Stimulated activated naive CD4-positive, alpha-beta T cell (primary cell): ENCODE data around the gene SMURF2.
A peak's percentile ranks its signal among the peaks of the same experiment; 100 is the strongest.

ENCODE experiments used
- DNase-seq, 6 experiments: peaks; one replicate each; lab custom pipeline; 2025; lab: John Stamatoyannopoulos, UW

Gene SMURF2

DNA sequence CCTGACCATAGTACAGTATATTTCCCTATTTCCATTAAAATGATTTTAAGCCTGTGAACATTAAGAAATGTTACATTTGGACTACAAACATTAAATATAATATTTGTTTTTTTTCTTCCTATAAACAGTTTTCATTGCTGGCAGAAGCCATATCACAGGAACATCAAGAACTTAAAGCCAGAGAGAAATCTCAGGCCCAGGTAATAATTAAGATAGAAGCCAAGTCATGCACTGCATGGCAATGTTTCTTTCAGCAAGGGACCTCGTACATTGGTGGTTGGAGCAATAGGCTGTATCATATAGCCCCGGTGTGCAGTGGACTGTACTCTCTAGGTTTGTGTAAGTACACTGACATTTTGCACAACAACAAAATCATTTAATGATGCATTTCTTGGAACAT lies 125.2 kb downstream of the SMURF2 start:
- DNase-seq = no peak

DNA sequence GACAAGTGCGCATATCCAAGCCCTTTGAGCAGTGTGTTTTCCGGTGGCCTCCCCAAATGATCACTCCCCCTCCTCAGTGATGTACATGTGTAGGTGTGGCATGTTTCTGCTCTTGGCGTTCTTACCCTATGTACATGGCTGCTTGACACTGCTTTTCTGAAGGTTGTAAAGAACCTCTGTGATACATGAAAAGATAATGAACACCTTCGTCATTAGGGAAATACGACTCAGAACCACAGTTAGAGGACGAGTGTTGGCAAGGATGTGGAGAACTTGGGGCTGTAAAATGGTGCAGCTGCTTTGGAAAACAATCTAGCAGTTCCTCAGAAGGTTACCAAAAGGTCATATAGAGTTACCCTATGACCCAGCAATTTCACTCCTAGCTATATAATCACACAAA lies 126.8 kb downstream of the SMURF2 start:
- no peak for DNase-seq

DNA sequence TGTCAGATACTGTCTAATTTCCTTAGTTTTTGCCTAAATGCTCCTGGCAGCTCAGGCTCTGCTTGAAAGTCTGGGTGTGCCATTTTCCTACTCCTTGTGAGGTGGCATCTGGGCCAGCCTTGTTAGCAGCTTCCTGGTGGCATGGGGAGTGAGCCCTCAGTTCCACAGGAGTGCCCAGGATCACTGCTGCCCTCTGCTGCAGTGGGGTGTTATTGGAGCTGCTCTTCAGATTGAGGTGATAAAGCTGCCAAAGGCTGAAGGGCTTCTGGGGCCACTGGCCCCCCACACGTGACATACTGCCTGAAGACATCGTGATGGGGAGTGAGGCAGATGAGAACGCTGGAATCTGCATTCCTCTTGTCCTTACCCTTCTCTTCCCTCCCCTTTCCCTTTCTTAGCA lies 127.9 kb downstream of the SMURF2 start:
- DNase-seq = no peak

DNA sequence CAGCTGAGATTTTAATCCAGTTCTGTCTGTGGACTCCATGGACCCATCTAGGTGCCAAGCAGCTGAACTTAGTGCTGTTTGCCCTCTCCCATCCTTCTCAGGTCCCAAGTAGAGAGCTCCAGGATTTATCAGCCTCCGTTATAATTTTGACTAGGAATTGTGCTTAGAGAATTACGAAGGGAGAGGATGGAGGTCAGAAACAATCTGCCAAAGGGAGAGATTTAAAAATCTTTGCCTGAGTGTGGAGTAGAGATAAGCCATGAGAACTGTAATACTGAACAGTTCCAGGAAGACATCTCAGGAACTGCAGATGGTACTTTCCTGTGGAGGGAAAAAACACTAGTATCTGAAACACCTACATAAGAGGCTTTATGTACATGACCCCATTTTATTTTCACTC lies 128.3 kb downstream of the SMURF2 start:
- DNase-seq = no peak

DNA sequence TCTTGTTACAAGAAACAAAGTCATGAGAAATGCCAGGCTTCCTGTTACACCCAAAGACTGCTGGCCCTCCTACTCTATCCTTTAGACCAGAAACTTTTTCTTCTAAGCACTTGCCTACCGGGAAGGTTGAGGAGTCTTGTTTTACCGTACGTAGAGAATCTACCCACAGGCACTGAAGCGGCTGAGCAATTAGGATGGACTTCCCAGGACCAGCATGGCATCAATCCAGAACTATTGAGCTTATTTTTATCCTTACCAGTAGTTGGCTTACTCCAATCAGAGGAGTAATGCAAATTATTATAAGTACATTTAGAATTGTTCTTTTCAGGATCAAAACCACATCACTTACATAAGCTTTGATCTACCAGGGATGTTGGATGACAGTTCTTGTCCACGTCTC lies 129.7 kb downstream of the SMURF2 start:
- no peak for DNase-seq

DNA sequence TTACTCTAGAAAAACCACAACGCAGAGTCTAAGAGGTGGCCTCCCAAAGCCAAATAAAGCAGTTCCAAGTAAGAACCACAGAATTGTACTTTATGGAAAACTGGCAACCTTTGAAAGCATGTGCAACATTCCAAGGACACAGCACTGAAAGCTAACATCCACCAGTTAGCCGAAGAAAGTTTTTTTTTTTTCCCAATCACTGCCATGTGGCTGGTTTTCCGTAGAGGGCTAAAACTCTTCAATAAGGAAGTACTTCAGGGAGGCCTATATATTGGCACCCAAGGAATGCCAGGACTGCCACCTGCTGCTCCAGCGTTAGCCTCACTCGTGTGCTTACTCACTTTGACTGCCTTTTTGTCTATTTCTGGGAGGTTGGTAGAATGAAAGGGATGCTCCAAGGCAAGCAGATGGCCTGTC lies 130.1 kb downstream of the SMURF2 start:
- no peak for DNase-seq

DNA sequence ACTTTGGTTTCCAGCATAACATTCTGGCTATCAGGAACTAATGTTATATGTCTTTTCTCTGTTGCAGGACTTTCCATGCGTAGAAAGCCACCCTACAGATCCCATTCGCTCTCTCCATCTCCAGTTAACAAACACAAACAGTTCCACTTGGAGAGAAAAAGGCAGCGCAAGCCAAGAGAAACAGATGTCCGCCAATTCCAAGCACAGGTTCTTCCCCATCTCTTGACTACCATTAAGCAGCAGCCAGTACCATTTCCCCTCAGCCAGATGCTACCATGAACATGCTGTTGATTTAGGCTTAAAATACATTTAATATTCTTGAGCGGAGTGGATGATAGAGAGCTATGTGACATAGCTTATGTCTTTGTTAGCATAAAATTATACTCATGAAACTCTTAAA lies 132.9 kb downstream of the SMURF2 start:
- DNase-seq = no peak

DNA sequence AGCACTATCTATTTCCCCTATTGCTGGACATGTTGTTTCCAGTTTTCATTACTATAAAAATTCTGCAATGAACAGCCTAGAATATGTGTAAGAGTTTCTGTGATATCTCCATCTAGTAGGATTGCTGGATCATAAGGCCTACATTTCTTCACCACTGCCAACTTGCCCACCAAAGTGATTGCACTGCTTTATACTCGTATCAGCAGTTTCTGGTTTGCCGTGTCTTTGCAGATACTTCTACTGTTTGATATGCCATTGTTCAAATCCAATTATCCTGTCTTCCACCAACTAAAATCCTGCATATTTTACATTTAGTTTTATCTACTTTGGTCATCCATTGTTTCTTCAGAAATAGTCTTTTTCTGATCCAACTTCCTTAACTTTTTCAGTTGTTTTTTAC lies 134.2 kb downstream of the SMURF2 start:
- no peak for DNase-seq

DNA sequence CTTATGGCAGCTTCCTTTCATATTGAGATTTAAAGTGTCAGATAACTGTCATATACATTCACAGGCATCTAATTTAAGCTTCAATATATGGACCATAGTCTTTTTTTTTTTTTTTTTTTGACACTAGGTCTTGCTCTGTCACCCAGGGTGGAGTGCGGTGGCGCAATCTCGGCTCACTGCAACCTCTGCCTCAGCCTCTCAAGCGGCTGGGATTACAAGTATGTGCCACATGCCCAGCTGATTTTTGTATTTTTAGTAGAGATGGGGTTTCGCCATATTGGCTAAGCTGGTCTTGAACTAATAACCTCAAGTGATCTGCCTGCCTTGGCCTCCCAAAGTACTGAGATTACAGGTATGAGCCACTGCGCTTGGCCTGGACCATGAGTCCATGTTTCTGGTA lies 141.7 kb downstream of the SMURF2 start:
- DNase-seq = no peak

DNA sequence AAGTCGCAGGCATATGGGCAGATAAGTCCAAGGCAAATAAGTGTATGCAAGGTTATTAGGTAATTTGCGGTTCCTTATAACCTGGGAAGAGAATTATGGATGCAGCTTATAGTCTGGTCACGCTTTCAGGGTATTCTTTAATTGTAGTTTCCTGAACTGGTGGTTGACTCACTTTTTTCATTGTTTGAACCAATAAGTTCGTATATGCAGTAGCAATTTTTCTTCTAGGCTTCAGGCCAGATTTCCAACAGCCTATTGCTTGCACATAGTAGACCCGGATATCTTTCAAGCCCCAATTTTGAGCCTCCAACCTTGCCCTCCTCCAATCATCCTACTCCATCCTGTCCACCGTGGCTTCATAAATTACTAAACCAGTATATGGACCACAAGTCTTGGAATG lies 142.5 kb downstream of the SMURF2 start:
- DNase-seq = no peak

DNA sequence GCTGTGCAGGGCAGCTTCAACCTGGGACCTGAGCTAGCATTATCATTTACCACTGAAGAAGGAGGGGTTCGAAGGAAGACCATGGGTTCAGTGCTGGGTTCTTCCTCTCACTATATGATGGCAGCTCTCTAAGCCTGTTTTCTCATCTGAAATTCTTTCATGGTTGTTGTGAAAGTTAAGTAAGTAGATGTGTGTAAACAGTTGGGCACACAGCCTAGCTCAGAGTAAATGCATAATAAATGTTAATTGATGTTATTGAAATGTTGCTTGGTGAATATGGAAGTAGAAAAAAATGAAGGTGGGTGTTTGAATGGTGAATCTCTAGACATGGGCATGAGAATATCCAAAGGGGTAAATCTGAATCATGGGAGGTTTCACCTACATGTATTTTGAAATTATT lies 146.3 kb downstream of the SMURF2 start:
- no peak for DNase-seq

DNA sequence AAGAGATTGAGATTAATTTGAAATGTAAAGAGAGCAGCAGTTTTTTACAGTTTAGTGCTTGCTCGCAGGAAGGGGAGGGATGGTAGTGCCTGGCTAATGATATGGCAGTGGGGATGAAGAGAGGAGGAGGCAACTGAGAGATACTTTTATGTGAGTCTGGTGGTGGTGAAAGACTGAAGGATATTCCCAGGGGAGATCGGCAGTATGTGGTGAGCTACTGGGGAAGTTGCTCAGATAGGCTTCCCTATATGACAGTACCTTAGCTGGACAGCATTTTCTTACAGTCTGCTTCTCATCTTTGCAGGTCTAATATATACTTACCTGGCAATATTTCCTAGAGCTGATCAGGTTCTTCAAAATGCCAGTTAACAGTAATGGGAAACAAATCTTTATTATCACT lies 146.7 kb downstream of the SMURF2 start:
- no peak for DNase-seq

DNA sequence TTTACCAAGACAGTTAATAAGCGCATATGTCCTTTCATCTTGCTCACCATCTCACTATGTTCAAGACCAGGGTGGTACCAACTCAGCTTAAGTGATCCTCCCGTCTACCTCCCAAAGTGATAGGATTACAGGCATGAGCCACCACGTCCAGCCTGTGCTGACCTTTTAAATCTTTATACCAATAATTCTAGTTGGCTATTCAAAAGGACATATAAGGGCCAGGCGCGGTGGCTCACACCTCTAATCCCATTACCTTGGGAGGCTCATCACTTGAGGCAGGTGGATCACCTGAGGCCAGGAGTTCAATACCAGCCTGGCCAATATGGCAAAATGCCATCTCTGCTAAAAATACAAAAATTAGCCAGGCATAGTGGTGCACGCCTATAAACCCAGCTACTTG lies 152.9 kb downstream of the SMURF2 start:
- no peak for DNase-seq

DNA sequence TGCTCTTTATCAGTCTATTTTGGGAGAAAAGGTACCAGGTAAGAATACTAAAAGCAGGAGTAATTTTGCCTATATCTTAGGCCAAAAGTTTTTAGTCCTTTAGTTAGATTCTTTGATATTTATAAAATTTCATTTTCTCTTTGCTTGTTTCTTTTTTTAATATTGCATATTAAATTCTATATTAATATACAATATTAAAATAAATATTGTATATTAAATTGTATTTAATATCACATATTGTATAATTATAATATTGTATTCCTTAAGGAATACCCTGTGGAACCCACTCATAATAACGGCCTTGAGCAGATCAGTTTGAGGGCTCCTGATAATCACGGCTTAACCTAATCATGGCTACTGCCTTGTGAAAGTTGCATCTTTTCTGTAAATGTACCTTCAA lies 153.4 kb downstream of the SMURF2 start:
- no peak for DNase-seq

DNA sequence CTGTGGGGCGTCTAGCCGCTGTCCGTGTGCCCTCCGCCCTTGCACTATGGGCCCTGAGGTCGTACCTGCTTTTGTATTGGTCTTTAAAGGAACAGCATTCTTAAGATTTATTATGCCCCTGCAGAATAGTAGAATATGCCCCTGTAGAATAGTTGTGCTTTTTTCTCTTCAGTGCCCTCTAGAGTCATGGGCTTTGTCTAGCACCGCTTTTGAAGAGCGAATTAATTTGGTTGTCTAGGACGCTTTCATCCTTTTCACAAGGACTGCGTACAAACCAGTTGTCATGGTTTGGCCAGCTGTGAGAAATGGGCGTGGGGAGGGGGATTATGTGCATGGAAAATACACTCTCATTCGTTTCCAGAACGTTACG lies 154.7 kb downstream of the SMURF2 start:
- DNase-seq = peak in 5 of 6 experiments; percentile 13 to 80 (median 58)

DNA sequence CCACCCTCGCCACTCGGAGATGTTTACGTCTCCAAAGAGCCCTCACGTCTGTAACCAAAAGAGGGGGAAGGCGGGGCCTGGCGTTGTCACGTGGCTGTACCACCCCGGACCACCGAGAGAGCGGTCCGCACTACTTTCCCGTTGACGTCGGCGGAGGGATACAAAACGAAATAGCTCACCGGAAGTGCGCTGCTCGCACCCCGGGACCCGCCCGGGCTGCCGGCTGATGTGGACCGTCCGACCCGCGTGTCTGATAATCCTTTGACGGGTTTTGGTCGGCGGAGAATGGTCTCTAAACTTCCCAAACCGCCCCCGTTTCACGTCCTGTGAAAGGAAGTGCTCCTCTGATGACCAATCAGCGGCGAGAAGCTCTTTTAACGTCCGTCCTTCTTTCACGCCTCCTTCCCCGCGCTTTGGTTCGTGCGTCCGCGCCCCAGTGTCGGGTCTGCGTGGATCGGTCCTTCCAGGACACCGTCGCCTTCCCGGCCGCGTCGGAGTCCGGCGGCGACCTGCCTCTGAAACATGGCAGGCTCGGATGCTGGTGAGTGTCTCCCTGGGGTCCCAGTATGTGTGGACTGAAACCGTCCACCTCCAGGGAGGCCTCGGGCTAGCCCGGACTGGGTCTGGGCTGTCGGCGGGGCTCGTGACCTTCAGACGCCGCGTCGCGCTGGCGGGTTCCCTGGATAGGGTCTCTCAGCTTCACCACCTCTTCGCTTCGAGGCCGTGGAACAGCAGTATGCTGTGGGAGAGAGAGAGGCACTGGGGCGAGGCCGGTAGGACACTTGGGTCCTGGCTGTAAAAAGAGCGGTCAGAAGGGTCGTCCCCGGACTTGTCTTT lies 155.3 kb downstream of the SMURF2 start, which contains the start of gene CEP95:
CEP95 (plus strand) TSS at position 402 of the 837 bp plus-strand sequence; CDS start at position 523, 121 bp downstream.
- peak; percentile 72 to 100 (median 94) for DNase-seq

DNA sequence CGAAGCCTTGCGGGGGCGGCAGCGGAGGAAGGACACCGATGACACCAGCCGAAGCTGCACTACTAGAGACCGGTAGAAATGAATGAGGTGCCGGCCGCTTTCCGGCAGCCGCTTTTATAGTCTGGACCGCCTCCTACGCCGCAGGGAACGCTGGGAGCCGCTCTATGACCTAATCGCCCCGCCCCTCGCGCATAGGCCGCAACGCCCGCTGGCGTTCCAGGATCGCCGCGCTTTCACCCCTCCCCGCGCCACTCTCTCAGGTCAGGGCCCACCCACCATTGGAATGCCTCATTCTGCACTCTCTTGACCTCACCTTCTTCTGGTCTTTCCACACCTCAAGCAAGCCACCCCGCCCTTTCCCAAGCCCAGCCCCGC lies 155.9 kb downstream of the SMURF2 start, which contains the start of gene DDX5:
DDX5 (minus strand) TSS at position 89 of the 375 bp plus-strand sequence. CDS start 170 bp downstream, outside the sequence.
- peak; percentile 100 for DNase-seq

DNA sequence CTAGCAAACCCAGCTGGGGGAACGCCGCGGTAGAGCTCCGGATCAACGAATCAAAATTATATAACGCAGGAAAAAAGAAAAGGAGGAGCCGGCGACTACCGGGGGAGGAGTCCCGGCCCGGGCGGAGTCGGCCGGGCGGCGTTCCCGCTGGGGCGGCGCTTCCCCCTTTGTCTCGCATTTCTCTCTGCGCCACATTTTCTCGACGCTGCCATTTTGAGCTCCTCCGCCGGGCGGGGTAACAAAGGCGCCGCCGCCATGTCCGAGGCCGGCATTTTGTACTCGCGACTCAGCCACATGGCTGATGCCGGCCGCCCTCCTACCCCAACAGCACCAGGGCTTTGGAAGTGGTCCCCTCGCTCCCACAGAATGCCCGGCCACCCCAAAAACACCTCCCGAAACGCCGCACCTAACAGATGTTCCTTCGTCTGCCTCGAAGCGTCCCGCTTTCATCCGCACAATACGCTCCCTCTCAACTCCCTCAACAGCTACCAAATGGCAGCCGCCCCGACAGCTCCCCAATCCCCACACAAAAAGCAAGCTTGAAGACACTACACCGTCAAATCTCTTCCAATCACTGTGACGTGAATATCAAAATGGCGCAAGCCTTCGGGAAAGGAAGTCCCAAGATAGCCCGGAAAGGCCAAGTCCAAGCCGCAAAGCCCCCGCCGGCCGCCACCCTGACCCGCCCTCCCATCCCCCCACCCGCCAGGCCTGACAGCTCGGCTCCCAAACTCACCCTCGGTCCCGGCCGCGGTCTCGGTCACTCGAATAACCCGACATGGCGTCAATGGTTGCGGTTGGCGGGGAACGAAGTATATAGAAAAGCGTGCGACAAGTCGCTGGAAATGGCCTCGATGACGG lies 156.5 kb downstream of the SMURF2 start:
- peak; percentile 71 to 93 (median 86) for DNase-seq

DNA sequence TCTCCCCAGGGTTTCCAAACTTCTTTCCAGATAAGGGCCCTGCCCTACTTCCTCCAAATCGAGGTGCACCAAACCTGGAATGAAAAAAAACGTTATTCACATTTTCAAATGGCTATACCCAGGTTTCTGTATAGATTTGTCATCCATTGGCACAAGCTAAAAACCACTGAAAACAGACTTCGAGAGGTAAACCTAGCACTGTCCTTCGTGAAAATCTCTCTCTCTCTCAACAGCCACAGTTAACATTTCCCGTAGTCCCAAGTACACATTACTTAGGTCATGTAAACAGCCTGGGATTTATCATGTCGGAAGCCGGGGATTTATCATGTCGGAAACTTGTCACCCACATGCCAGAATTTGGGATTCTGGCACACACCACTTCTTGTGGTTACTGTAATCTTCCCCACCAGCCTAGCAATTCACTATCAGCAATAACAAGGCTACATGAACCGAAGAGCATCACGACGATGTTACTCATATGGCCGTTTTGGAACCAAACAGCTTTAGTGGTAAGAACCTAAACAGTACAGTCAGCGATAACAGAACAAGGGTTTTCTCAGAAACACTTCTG lies 157.3 kb downstream of the SMURF2 start:
- no peak for DNase-seq

DNA sequence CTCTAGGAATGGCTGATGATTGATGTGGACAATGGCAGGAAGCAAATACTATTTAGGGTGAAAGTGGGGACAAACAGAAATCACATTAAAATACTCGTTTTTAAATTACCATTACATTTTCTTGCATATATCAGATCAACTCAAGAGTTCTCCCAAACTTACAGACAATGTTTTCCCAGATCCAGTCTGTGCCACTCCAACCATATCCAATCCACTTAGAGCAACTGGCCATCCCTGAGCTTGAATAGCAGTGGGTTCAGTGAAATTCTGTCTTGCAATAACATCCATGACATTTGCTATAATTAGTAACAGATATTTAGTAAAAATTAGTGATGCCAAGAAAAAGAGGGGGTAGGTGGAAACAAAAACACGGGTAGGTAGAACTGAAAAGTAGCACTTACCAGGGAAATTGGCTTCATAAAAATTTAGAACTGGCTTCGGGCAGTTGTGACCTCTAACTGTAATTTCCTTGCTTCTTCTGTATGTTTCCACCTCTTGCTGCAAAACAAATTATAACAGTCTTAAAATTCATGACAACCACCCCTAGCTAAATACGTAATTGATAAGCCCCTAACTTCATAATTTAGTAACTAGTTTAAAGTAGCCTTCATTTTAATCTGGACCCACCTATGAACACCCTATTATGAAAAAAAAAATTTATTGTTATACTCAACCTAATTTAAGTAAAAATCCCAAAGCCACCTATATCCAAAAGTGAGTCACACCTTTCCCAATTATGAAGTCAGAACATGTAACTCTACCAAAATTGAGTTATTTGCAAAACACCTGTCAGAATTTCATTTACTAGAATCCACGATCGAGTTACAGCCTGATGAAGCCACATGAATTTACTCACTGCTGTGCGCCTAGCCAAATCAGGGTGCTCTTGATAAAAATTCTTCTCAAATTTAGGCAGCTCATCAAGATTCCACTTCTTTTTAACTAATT lies 158.0 kb downstream of the SMURF2 start:
- peak in 2 of 6 experiments; percentile 50 to 52 for DNase-seq

DNA sequence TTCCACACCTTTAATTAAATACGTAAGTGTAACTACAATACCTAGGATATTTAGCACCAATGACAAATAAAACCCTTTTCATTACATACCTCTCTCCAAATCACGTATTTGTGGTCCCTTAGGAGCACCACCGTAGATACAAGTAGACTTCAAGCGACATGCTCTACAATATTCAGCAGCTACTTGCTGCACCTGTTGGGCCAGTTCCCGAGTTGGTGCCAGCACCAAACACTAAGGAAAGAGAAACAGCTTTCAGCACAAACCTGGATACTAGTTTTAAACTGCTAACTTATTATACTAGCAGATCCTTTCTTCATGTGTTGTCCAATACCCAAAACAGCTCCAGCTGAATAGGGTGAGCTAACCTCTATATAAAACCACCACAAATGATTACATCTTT lies 158.8 kb downstream of the SMURF2 start:
- peak in 2 of 6 experiments; percentile 29 to 30 for DNase-seq
